GM18517 (cell line): ENCODE data around the gene SEMA5A.
A peak's percentile ranks its signal among the peaks of the same experiment; 100 is the strongest.

Experiments
- ATAC-seq: cut with Tn5 transposase; IDR thresholded peaks from one replicate; pipeline ENCODE4 v1.9.1; 2021; ENCODE audit warnings: mild to moderate bottlenecking, moderate library complexity; ENCODE audit not compliant: unreplicated experiment

Gene SEMA5A

DNA sequence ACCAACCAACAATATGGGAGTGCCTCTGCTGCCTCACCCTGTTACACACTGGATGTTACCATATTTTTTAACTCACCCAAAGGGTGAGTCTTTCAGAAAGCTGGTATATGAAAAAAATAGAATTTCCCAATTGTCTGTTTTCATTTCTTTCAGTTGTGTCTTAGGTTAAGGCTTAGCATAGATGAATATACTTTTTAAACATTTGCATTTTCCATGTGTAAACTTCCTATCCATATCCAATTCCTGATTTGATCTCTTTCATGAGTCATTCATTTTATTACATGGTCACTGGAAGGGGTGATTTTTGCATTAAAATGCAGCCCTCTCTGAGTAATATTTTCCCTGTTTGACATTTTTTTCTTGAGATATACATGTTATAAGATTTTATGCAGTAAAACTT, 406.5 kb downstream of the SEMA5A start:
- ATAC-seq = no peak

DNA sequence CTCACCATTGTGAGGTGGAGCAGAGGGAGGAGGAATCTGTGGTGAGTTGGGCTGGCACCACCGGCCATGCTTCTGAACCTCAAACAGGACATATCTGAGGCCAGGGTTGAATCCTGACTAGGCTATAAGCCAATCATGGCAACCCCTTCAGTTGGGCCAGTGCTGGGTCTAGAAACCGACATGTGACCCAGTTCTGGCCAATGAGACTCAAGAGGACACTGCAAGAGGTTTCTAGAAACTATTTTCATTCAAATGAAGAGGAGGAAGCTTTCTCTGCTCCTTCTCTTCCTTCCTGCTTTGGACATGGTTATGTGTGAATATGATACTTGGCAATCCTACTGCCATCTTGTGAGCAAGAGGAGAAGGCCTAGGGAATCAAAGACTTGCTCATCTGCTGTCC, 417.7 kb downstream of the SEMA5A start:
- no peak for ATAC-seq

DNA sequence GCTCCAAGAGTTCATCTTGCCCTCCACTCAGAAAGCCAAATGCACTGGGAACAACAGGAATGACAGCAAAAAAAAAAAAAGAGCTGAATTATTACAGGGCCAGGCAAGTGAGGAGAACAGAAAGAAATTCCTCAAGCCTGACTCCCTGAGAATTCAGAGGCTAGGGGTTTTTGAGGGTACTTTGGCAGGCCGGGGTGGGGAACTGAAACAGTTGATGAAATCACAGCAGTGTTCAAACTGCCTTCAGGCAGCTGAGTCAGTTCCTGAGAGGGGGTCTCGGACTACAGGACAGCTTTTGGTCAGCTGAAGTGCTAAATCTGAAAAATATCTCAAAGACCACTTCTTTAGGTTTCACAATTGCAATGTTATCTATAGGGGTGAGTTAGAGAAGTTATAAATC, 419.4 kb downstream of the SEMA5A start:
- no peak for ATAC-seq

- ATAC-seq = peak; percentile 62
Measured at GRCh38 chr5:9125852-9126251, 420.0 kb downstream of the SEMA5A start.

DNA sequence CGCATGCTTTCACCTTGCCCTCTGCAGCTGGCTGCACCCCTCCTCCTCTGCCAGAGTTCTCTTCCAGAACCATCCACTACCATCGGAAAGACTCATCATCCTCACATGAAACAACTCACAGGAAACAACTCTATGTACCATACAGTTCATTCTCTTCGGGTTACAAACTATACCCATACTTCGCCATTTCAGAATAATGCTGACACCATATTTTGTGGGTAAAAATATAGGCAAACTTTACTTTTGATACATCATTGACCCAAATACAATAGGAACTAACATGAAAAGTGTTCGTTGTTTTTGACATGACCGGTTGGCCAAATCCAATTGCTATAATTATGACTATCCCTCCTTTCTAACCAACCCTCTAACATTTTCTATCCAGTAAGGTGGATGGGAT, 421.0 kb downstream of the SEMA5A start:
- ATAC-seq = no peak

DNA sequence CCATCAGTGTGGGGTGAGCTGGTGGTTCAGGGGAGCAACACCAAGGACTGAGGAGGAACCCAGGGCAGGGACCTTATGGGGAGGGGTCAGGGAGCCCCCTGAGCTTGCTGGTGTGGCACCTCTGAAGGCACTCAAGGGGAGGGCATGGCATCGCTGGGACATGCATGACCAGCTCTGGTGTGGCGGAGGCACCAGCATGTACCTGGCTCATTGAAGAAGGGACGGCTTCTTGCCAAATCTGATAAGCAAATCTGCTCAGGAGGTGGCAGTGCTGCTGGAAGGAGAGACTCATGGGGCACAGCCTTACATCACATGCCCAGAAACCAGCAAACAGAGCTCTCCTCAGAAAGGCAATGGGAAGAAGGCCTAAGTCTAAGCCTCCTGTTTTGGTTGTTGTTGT, 421.8 kb downstream of the SEMA5A start:
- no peak for ATAC-seq

- no peak for ATAC-seq
Measured at GRCh38 chr5:9122528-9122927, 423.3 kb downstream of the SEMA5A start.

- ATAC-seq = no peak
Measured at GRCh38 chr5:9121597-9121996, 424.3 kb downstream of the SEMA5A start.

GRCh38 chr5:9118852-9119251, 427.0 kb downstream of the SEMA5A start:
- ATAC-seq = no peak

GRCh38 chr5:9115093-9115492, 430.8 kb downstream of the SEMA5A start:
- ATAC-seq = no peak

- no peak for ATAC-seq
Measured at GRCh38 chr5:9112520-9113291, 433.2 kb downstream of the SEMA5A start.

GRCh38 chr5:9108162-9108561, 437.7 kb downstream of the SEMA5A start:
- ATAC-seq = no peak

GRCh38 chr5:9105851-9106250, 440.0 kb downstream of the SEMA5A start:
- ATAC-seq = no peak

DNA sequence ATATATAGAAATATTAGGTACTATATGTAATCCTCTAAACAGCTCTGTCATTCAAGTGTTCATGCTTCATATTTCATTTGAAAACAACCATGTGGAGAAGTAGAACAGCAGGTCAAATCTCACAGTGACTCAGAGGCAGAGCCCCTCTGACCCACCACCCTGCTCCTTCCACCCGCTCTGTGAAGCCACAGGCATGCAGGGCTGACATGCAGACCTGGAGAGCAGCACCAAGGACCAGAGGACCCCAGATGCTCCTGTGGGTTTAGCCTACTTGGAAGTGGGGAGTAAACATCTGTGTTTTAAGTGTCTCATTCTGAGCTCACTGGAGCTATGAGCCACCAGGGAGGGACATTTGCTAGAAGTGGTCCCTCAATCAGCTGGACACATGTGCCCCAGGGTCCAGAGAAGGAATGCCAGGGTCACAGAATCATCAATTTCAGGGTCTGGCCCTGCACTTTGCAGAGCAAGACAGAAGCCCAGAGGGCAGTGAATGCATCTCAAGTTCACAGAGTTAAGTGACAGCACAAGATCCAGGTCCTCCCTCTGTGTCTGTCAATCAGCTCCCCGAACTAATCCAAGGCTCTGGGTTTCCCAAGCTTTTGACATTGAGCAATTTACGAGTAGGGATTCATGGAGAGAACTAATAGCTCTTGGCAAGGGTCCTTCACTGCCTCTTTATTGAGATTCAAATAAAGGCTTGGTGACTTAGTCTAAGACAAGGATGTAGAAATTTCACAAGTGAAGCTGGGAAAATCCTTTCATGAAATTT, 441.1 kb downstream of the SEMA5A start:
- ATAC-seq = no peak

GRCh38 chr5:9103290-9103689, 442.6 kb downstream of the SEMA5A start:
- no peak for ATAC-seq

DNA sequence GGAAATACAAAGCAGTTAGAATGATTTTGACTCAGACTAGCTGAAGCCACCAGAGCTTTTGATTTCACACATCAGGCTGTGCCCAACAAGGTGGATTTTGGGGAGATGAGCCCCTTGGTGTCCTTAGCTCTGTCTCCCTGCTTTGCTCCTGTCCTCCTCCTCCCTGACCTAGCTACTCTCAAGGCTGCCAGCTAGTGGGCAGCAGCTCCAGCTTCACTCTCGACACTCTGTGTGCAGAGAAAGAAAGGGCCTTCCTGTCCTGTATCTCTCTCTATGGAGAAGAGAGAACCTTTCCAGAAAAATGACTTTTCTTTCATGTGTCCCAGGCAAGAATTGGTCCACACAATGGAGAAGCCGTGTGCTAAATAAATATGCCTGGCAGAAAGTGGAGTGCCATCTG, 446.2 kb downstream of the SEMA5A start:
- no peak for ATAC-seq

GRCh38 chr5:9098990-9099389, 446.9 kb downstream of the SEMA5A start:
- ATAC-seq = no peak

DNA sequence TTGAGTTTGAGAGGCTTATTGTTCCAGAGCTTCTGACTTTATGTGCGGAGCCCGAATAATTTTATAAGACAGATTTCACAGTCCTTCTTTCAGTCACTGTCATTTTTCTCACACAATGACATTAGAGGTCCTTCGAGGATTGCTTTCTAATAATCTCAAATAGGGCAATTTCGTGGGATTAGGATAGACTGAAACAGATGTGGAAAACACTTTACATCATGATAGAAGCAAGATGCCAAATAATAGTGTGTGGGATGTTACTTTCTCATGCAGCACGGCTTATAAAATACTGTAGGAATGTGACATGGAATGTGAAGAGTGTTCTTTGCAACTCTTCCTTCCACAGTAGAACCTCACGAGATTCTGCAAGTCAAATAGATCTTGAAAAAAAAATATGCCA, 451.3 kb downstream of the SEMA5A start:
- ATAC-seq = no peak

GRCh38 chr5:9091896-9092662, 453.8 kb downstream of the SEMA5A start:
- ATAC-seq = no peak

GRCh38 chr5:9090381-9091026, 455.4 kb downstream of the SEMA5A start:
- ATAC-seq = no peak

GRCh38 chr5:9089893-9090292, 456.0 kb downstream of the SEMA5A start:
- no peak for ATAC-seq
